Neural progenitor cell (in vitro differentiated cells): Measurements from ENCODE around the gene TAC4. TPM values are rescaled to one million over a fixed set of nuclear protein-coding genes. Genes with fewer than 3 reads are reported as not detected.

ENCODE experiments used
- DNase-seq: peaks from one replicate; pipeline ENCODE4 v3.0.0-alpha.2; 2016; ENCODE audit warnings: low spot score
- H2AFZ ChIP-seq: fragments of 200-600 bp; sonication (generic); replicated peaks from 2 replicates; pipeline ENCODE4 v1.6.1; 2016; ENCODE audit warnings: antibody characterized with exemption
- H3F3A ChIP-seq: fragments of 200-600 bp; sonication (generic); 2 replicates; pipeline ENCODE4 v1.6.1; 2016; ENCODE audit warnings: antibody characterized with exemption, low read depth
- H3K27ac ChIP-seq: fragments of 200-600 bp; sonication (generic); 2 replicates; pipeline ENCODE4 v1.5.1; 2016; ENCODE audit warnings: mild to moderate bottlenecking
- H3K27me3 ChIP-seq: fragments of 200-600 bp; sonication (generic); 2 replicates; pipeline ENCODE4 v1.6.1; 2016; ENCODE audit warnings: mild to moderate bottlenecking, moderate library complexity
- H3K36me3 ChIP-seq: fragments of 200-600 bp; sonication (generic); 2 replicates; pipeline ENCODE4 v1.5.1; 2016
- H3K4me1 ChIP-seq: fragments of 200-600 bp; sonication (generic); 2 replicates; pipeline ENCODE4 v1.6.1; 2016; ENCODE audit warnings: mixed run types
- H3K4me2 ChIP-seq: fragments of 200-600 bp; sonication (generic); 2 replicates; pipeline ENCODE4 v1.6.1; 2016
- H3K4me3 ChIP-seq: fragments of 200-600 bp; sonication (generic); 2 replicates; pipeline ENCODE4 v1.5.1; 2016
- H3K79me2 ChIP-seq: fragments of 200-600 bp; sonication (generic); 2 replicates; pipeline ENCODE4 v1.6.1; 2016; ENCODE audit warnings: low read depth
- H3K9ac ChIP-seq: fragments of 200-600 bp; sonication (generic); 2 replicates; pipeline ENCODE4 v1.6.1; 2016
- H3K9me3 ChIP-seq: fragments of 200-600 bp; sonication (generic); 2 replicates; pipeline ENCODE4 v1.5.1; 2016; ENCODE audit warnings: low read depth
- H4K20me1 ChIP-seq: fragments of 200-600 bp; sonication (generic); 2 replicates; pipeline ENCODE4 v1.6.1; 2016; ENCODE audit warnings: low read depth
- H3K27ac Mint-ChIP-seq: 3 replicates; pipeline ENCODE4 v1.8.0; 2021; ENCODE audit warnings: mixed read lengths
- H3K27me3 Mint-ChIP-seq: 2 replicates; pipeline ENCODE4 v1.8.0; 2022; ENCODE audit warnings: low read depth, mild to moderate bottlenecking, inconsistent platforms, moderate library complexity, mixed read lengths; ENCODE audit not compliant: insufficient read depth
- H3K36me3 Mint-ChIP-seq: 3 replicates; pipeline ENCODE4 v1.8.0; 2021; ENCODE audit warnings: mixed read lengths
- H3K4me1 Mint-ChIP-seq: 3 replicates; pipeline ENCODE4 v1.8.0; 2021; ENCODE audit warnings: mixed read lengths
- H3K4me3 Mint-ChIP-seq: 3 replicates; pipeline ENCODE4 v1.8.0; 2021; ENCODE audit warnings: mild to moderate bottlenecking, moderate library complexity, mixed read lengths
- H3K9me3 Mint-ChIP-seq: 3 replicates; pipeline ENCODE4 v1.8.0; 2020; ENCODE audit warnings: mixed read lengths
- EZH2 ChIP-seq: fragments of 200-600 bp; sonication (generic); IDR thresholded peaks from 2 replicates; pipeline ENCODE4 v1.6.1; 2017; ENCODE audit warnings: antibody characterized with exemption, mild to moderate bottlenecking, moderate library complexity
- EZH2phosphoT487 ChIP-seq: fragments of 200-600 bp; sonication (generic); IDR thresholded peaks from 2 replicates; pipeline ENCODE4 v1.6.1; 2017; ENCODE audit warnings: antibody characterized with exemption
- total RNA-seq: library from RNA; depleted of rRNA; stranded (reverse); fragments of >200 nt; gene quantifications from 2 replicates; pipeline ENCODE4 v1.2.3, GENCODE V29; 2015; ENCODE audit warnings: low replicate concordance
- TF ChIP-seq, protein P1 (sequence below): fragments of 200-600 bp; sonication (generic); IDR thresholded peaks from 2 replicates; pipeline ENCODE4 v1.5.1; 2017; ENCODE audit warnings: antibody characterized with exemption, mild to moderate bottlenecking

TAC4 gene
- total RNA-seq, 1 donor from 2014 or later = not detected

DNA sequence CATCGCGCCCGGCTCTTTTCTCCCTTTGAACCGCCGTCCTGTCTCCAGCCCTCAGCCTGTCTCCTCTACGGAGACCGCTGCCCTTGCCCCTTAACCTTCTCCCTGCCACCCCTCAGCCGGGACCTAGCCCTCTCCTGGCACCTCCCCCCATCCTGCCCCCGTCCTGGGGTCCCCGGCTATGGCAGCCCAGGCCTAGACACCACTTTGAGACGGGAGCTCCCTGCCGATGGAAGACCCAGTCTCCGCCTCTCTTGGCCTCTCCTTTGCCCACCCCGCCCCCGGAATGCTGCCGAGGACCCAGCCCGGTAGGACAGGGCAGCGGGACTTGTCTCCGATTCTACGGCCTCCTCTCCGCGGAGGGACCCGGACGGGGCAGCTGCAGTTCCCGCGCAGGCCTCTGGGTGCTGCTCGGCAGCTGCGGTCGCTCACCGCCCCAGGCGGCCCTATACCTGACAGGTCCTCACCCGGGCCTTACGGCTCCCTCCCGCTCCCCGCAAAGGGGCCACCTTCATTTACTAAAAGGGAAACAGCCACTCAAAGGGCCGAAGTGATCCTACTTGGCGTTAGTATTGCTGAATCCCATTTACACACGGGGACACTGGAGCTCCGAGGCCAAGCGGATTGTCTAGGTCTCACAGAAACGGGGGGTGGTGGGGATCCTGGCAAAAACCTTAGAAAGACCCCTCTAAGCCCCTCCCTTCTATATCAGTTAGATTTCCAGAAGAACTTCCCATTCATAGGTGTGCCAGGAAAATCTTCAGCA, 32.6 kb upstream of the TAC4 start:
- Histone ChIP-seq H3K79me2 (no peaks in the 10 kb centered on the region), H3K27ac (no peak overlapping the region), H3K9ac (no peak overlapping the region), H4K20me1 (no peaks in the 10 kb centered on the region), H3K4me2 (peak overlapping the region; percentile 72), H3K9me3 (no peaks in the 10 kb centered on the region), H3F3A (peaks cover 23% of the 10 kb centered on the region), H3K4me1 (peaks cover 25% of the 10 kb centered on the region), H2AFZ (no peak overlapping the region), H3K4me3 (peak overlapping the region; percentile 40), H3K27me3 (peaks cover 12% of the 10 kb centered on the region), H3K36me3 (no peaks in the 10 kb centered on the region)
- peak; percentile 94 for DNase-seq
- no peaks in the 10 kb centered on the region for H3K36me3 Mint-ChIP-seq
- H3K4me1 Mint-ChIP-seq = peaks cover 24% of the 10 kb centered on the region
- H3K27ac Mint-ChIP-seq = no peak overlapping the region
- H3K27me3 Mint-ChIP-seq = peaks cover 14% of the 10 kb centered on the region
- H3K4me3 Mint-ChIP-seq = peak overlapping the region; percentile 69
- peak; percentile 44 for TF ChIP-seq EZH2phosphoT487
- TF ChIP-seq, protein P1, sequence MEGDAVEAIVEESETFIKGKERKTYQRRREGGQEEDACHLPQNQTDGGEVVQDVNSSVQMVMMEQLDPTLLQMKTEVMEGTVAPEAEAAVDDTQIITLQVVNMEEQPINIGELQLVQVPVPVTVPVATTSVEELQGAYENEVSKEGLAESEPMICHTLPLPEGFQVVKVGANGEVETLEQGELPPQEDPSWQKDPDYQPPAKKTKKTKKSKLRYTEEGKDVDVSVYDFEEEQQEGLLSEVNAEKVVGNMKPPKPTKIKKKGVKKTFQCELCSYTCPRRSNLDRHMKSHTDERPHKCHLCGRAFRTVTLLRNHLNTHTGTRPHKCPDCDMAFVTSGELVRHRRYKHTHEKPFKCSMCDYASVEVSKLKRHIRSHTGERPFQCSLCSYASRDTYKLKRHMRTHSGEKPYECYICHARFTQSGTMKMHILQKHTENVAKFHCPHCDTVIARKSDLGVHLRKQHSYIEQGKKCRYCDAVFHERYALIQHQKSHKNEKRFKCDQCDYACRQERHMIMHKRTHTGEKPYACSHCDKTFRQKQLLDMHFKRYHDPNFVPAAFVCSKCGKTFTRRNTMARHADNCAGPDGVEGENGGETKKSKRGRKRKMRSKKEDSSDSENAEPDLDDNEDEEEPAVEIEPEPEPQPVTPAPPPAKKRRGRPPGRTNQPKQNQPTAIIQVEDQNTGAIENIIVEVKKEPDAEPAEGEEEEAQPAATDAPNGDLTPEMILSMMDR = peak; percentile 86
- TF ChIP-seq EZH2 = peak; percentile 57
- no peaks in the 10 kb centered on the region for H3K9me3 Mint-ChIP-seq

DNA sequence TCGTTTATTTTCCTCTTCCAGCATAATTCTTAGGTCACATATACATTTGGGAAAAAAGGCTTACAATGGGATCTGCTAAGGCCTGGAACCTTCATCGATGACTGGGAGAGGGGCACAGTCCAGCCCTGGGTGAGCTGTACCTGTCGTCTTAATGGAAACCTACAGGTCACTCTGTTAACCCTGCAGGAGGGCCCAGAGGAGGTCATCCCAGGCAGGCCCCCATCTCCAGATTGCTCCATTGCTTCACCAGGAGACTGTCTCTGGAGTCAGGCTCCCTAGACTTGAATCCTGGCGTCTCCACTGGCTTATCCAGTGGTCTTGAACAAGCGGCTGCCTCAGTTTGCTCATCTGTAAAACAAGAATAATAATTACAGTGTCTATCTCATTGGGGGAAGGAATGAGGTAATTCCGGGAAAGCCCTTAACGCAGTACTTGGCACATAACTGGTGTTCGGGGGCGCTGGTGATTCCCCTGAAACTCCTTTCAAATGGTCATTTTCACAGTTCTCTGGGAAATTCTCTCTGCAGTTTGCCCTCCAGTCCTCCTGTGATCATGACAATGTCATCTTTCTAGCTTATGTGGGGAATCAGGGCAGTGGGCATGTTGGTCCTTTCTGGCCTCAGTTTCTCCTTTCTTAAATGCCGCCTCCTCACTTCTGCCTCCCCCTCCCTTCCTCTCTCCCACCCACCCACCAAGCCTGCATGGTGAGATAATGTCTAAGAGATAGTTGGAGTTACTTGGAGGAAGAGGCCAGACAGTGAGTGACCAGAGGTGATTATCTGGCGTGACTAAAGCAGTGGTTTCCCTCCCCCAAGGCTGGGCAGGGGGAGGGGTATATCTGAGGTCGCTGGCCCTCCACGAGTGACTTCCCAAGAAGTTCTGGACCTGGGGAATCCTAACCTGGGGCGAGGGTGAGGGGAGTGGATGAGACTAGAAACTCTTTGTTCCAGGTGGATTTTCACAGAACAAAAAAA, 31.3 kb upstream of the TAC4 start:
- Histone ChIP-seq H3K4me3 (no peak overlapping the region), H4K20me1 (no peaks in the 10 kb centered on the region), H3K79me2 (no peaks in the 10 kb centered on the region), H2AFZ (no peak overlapping the region), H3K27me3 (peaks cover 12% of the 10 kb centered on the region), H3K36me3 (no peaks in the 10 kb centered on the region), H3K9ac (no peak overlapping the region), H3K27ac (no peak overlapping the region), H3K4me1 (peaks cover 28% of the 10 kb centered on the region), H3K9me3 (no peaks in the 10 kb centered on the region), H3F3A (peaks cover 28% of the 10 kb centered on the region), H3K4me2 (peak overlapping the region; percentile 72)
- Mint-ChIP-seq H3K27ac (no peak overlapping the region), H3K9me3 (no peaks in the 10 kb centered on the region), H3K4me1 (peaks cover 27% of the 10 kb centered on the region), H3K4me3 (peak overlapping the region; percentile 72), H3K27me3 (peaks cover 14% of the 10 kb centered on the region), H3K36me3 (no peaks in the 10 kb centered on the region)
- TF ChIP-seq, protein P1 = no peak
- TF ChIP-seq EZH2 = no peak
- no peak for TF ChIP-seq EZH2phosphoT487
- DNase-seq = no peak

DNA sequence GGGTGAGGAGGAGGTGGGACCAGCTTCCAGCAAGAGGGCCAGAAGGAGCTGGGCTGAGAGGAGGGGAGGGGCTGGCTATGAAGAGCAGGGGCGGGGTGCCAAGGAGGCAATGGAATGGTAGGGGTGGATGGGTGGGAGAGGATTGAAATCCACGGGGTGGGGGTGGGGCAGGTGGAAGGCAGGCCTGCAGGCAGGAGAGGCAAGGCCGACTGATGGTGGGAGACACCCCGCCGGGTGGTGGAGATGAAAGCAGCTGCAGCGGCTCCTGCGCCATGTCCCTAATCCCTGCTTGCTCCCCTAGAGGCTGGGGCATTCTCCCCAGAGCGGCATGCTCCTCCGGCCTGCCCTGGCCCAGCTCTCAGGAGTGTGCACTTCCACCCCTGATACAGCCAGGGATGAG, 27.8 kb upstream of the TAC4 start:
- no peak overlapping the region for H3K4me3 Mint-ChIP-seq
- H3K9me3 ChIP-seq = no peaks in the 10 kb centered on the region
- peaks cover 3% of the 10 kb centered on the region for H3K27me3 ChIP-seq
- no peaks in the 10 kb centered on the region for H3K36me3 ChIP-seq
- H3K4me2 ChIP-seq = peak overlapping the region; percentile 44
- H3K4me3 ChIP-seq = no peak overlapping the region
- H3K27me3 Mint-ChIP-seq = peaks cover 8% of the 10 kb centered on the region
- DNase-seq = peak; percentile 61
- peak overlapping the region; percentile 40 for H2AFZ ChIP-seq
- peaks cover 24% of the 10 kb centered on the region for H3K4me1 Mint-ChIP-seq
- H3K36me3 Mint-ChIP-seq = no peaks in the 10 kb centered on the region
- TF ChIP-seq, protein P1 = peak; percentile 24
- TF ChIP-seq EZH2phosphoT487 = no peak
- H3K4me1 ChIP-seq = peaks cover 23% of the 10 kb centered on the region
- no peak overlapping the region for H3K27ac ChIP-seq
- H3K27ac Mint-ChIP-seq = peak overlapping the region; percentile 12
- H3K9me3 Mint-ChIP-seq = no peaks in the 10 kb centered on the region
- H4K20me1 ChIP-seq = no peaks in the 10 kb centered on the region
- H3K9ac ChIP-seq = no peak overlapping the region
- H3F3A ChIP-seq = peaks cover 19% of the 10 kb centered on the region
- H3K79me2 ChIP-seq = no peaks in the 10 kb centered on the region
